Keratinocyte (primary cell): ENCODE results near the gene LINC00237.

Source experiments
- CTCF ChIP-seq, 3 experiments: IDR thresholded peaks in 1 of 3; conservative IDR thresholded peaks in 1 of 3; optimal IDR thresholded peaks in 1 of 3; 2 replicates in 2 of 3; 3 replicates in 1 of 3; pipeline versions ENCODE3 to v1.5.1; 2011; ENCODE audit warnings: low read length in 3 of 3, mild to moderate bottlenecking in 3 of 3, moderate library complexity in 2 of 3, control low read depth in 1 of 3, inconsistent platforms in 1 of 3; ENCODE audit not compliant: insufficient read depth in 2 of 3; ENCODE audit errors: extremely low read depth in 1 of 3
- EZH2 ChIP-seq: IDR thresholded peaks from one replicate; pipeline ENCODE4 v1.6.1; 2012; ENCODE audit warnings: inconsistent platforms, mild to moderate bottlenecking, low read length, moderate library complexity

DNA sequence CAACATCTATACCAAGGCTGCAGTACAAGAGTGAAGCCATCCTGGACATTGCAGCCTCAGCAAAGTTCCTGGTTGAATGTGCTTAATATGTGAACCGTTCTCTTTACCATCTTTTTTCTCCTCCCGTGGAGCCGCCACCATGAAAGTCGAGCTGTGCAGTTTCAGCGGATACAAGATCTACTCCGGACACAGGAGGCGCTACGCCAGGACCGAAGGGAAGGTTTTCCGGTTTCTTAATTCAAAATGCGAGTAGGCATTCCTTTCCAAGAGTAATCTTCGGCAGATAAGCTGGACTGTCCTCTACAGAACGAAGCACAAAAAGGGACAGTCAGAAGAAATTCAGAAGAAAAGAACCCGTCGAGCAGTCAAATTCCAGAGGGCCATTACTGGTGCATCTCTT, 8.4 kb upstream of the LINC00237 start:
- no peak for TF ChIP-seq EZH2
- TF ChIP-seq CTCF (optimal IDR thresholded peaks at IDR 0.05 in 1 of 3, IDR thresholded peaks at IDR 0.05 in 1 of 3, conservative IDR thresholded peaks at IDR 0.05 in 1 of 3; ENCODE audit: extremely low read depth in 1 of 3, insufficient read depth in 2 of 3, low read length in 3 of 3) = no peak
